Transverse colon (tissue), 3 donors: Measurements from ENCODE around the gene UBE2E2.

Source experiments
- CTCF ChIP-seq, 5 experiments: fragments of 200-600 bp in 3 of 5; fragments of 450-650 bp in 2 of 5; sonication (generic) in 3 of 5; IDR thresholded peaks; 1 replicate in 2 of 5; 2 replicates in 3 of 5; pipeline ENCODE4 v1.5.1; 2016 to 2017; ENCODE audit warnings: antibody characterized with exemption in 5 of 5, inconsistent platforms in 3 of 5, mild to moderate bottlenecking in 2 of 5, moderate library complexity in 1 of 5
- EP300 ChIP-seq: sonication (generic); formaldehyde crosslinking; IDR thresholded peaks from one replicate; pipeline ENCODE4 v1.6.1; 2017; ENCODE audit warnings: antibody characterized with exemption, low read depth

- TF ChIP-seq CTCF (IDR thresholded peaks at IDR 0.05), result no peak
- no peak for TF ChIP-seq EP300
Observed at GRCh38 chr3:23368731-23369130, 165.6 kb downstream of the UBE2E2 start.
